H1 (cell line): ENCODE measurements around the gene SLC24A4. TPM values are rescaled to one million over a fixed set of nuclear protein-coding genes. Genes with fewer than 3 reads are reported as not detected.

Source experiments
- BCL11A ChIP-seq, 2 experiments: IDR thresholded peaks; one replicate each; pipeline ENCODE4 v1.6.1; 2011; ENCODE audit warnings: low read depth in 2 of 2, low read length in 2 of 2, mild to moderate bottlenecking in 2 of 2
- CBX5 ChIP-seq: fragments of 300-800, 300-1000 bp; sonication (generic); IDR thresholded peaks from 2 replicates; pipeline ENCODE4 v1.7.1; 2016; ENCODE audit warnings: antibody characterized with exemption, low read length, low read depth
- EGR1 ChIP-seq: IDR thresholded peaks from 2 replicates; pipeline ENCODE4 v1.6.1; 2011; ENCODE audit warnings: low read depth, low read length, borderline replicate concordance
- FOSL1 ChIP-seq: IDR thresholded peaks from 2 replicates; pipeline ENCODE4 v1.6.1; 2011; ENCODE audit warnings: mild to moderate bottlenecking, low read depth, low read length, moderate library complexity; ENCODE audit not compliant: insufficient read depth
- JUND ChIP-seq: IDR thresholded peaks from 2 replicates; pipeline ENCODE4 v1.6.1; 2011; ENCODE audit warnings: mild to moderate bottlenecking, improper control_type of control experiment, low read length
- POLR2AphosphoS5 ChIP-seq: IDR thresholded peaks from 2 replicates; pipeline ENCODE4 v1.6.1; 2011; ENCODE audit warnings: low read depth, low read length
- POU5F1 ChIP-seq: IDR thresholded peaks from 2 replicates; pipeline ENCODE4 v1.6.1; 2011; ENCODE audit warnings: low read depth, mild to moderate bottlenecking, low read length, moderate library complexity
- RXRA ChIP-seq: IDR thresholded peaks from 2 replicates; pipeline ENCODE4 v1.6.1; 2011; ENCODE audit warnings: low read depth, mild to moderate bottlenecking, low read length, moderate library complexity; ENCODE audit not compliant: insufficient read depth
- SP4 ChIP-seq: IDR thresholded peaks from 2 replicates; pipeline ENCODE4 v1.6.1; 2012; ENCODE audit warnings: low read length, inconsistent platforms
- polyA plus RNA-seq, 7 experiments: library from polyadenylated mRNA; depleted of rRNA in 3 of 7; stranded (reverse) in 5 of 7; unstranded in 2 of 7; fragments of >200 nt in 5 of 7; fragments of 200-250 nt in 2 of 7; gene quantifications; 1 replicate in 5 of 7; 2 replicates in 1 of 7; 4 replicates in 1 of 7; pipeline versions ENCODE4 v1.2.1 to v1.2.3, GENCODE V29; 2011 to 2013; ENCODE audit warnings: missing spikeins in 2 of 7, mixed read lengths in 2 of 7
- total RNA-seq: library from RNA; stranded (reverse); fragmentation: NEBNext Ultra II Directional; extraction: Animal tissue kit (Norgen Biotek cat#: 25700); gene quantifications from 2 replicates; pipeline ENCODE4 v1.2.1, GENCODE V29; 2021
- TF ChIP-seq, protein P1 (sequence below): IDR thresholded peaks from 2 replicates; pipeline ENCODE4 v1.6.1; 2012; ENCODE audit warnings: inconsistent platforms

SLC24A4 gene
- total and polyA plus RNA-seq, 2 of the 8 experiments (the other 6 are each of a cell fraction or from before 2014, with no cell fraction given), result 0.27 to 0.89 TPM

- TF ChIP-seq POU5F1, result no peak
- TF ChIP-seq POLR2AphosphoS5, result no peak
- TF ChIP-seq CBX5, result no peak
- TF ChIP-seq SP4, result no peak
- TF ChIP-seq JUND, result no peak
- no peak for TF ChIP-seq EGR1
- TF ChIP-seq, protein P1, sequence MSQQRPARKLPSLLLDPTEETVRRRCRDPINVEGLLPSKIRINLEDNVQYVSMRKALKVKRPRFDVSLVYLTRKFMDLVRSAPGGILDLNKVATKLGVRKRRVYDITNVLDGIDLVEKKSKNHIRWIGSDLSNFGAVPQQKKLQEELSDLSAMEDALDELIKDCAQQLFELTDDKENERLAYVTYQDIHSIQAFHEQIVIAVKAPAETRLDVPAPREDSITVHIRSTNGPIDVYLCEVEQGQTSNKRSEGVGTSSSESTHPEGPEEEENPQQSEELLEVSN, result peak; percentile 8; the same call in 1 of the 2 replicates
- no peak for TF ChIP-seq RXRA
- TF ChIP-seq BCL11A (IDR thresholded peaks at IDR 0.05; ENCODE audit: low read depth in 2 of 2, low read length in 2 of 2), result no peak
- no peak for TF ChIP-seq FOSL1
Measured at GRCh38 chr14:92513204-92513965, 190.4 kb downstream of the SLC24A4 start, which contains the start of gene RIN3 (continued).
